ENCODE measurements around the gene DHRS4L2. TPM values are rescaled to one million over a fixed set of nuclear protein-coding genes. Genes with fewer than 3 reads are reported as not detected.
"Not testable (repeated sequence)": the region's sequence is repeated elsewhere in the genome, so short reads cannot be mapped to it uniquely, and the experiment has no call there.

DHRS4L2 gene
- total RNA-seq: 10 to 100 TPM; 26.2 to 26.3 TPM

DNA sequence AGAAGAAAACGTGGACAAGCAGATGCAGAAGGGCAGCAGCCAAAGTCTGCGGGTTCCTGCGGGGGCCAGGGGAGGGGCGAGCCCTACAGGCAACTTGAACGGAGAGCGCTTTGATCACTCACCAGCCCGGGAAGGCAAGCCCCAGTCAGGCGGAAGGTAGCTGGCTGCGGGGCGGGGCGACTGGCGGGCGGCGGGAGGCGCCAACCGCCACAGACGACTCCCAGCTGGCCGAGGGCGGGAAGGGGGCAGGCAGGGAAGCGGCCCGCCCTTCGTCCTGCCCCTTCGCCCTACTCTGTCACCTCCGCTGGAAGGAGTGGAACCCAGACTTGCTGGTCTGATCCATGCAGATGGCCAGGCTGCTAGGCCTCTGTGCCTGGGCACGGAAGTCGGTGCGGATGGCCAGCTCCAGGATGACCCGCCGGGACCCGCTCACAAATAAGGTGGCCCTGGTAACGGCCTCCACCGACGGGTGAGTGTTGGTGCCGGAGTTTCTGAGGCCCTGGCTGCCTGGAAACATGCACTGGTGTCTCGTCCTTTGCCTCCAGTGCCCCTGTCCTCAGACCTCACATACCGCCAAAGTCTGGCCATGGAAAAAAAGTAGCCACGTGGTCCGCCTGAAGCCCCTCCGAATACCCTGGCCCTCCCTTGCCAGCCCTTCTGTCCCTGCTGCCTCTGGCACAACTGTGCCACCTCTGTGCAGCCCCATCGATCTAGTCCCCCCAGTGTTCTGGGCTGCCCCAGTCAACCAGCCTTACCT lies at the start of gene DHRS4L2:
TSS of gene DHRS4L2 (plus strand) at position 323 of the 757 bp plus-strand sequence. CDS start at position 342, 19 bp downstream.
- H3K4me1 Mint-ChIP-seq (ENCODE audit: low read depth): peaks cover 26% of the 10 kb centered on the region
- intact Hi-C loops (cut with micrococcal nuclease): loop anchor here (1.0 to 2.0 kb wide), 6 partner anchors 48 to 173 kb away; partner anchors contain the start of genes DCAF11, IRF9, NRL and PCK2
- CTCF ChIA-PET: interaction anchor here (0.6 to 1.2 kb wide), 6 partner anchors 26 to 200 kb away, joined by 3 to 4 read pairs (median 3); no protein-coding TSS in a partner anchor
- peak; percentile 92 for DNase-seq
- H3K9me3 Mint-ChIP-seq; H3K27me3 Mint-ChIP-seq (ENCODE audit: low read depth); H3K36me3 Mint-ChIP-seq (ENCODE audit: low read depth): not testable (repeated sequence)
- H3K4me3 Mint-ChIP-seq: peak within 1 kb of the TSS; percentile 86
- peak within 1 kb of the TSS; percentile 78 for H3K27ac Mint-ChIP-seq

DNA sequence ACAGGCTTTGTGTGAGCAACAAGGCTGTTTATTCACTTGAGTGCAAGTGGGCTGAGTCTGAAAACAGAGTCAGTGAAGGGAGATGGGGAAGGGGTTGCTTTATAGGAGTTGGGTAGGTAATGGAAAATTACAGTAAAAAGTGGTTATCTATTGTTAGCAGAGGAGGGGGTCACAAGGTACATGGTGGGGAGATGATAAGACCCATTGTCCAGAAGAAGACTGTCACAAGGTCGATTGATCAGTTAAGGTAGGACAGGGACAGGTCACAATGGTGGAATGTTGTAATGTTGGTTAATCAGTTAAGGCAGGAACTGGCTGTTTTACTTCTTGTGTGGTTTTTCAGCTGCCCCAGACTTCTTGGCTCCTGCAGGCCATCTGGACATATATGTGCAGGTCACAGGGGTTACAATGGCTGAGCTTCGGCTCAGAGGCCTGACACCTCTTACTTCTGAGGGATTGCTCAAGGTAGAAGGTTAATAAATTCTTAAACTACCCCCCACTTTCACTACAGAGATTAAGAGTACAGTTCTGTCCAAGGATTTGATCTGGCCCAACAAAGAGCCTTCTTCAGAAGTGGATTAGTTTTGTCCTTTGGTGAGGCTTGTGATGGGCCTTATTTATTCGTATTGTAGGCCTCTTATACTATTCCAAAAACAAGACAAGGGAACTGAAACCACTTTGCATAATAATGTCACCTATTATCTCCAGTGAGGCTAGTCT lies 49.0 kb upstream of the DHRS4L2 start:
- CTCF ChIA-PET: no interaction called here
- no peak overlapping the region for H3K4me3 Mint-ChIP-seq

GRCh38 chr14:23941230-23941629 lies 47.5 kb upstream of the DHRS4L2 start:
- no peaks in the 10 kb centered on the region for H3K27me3 Mint-ChIP-seq (ENCODE audit: low read depth)
- no peaks in the 10 kb centered on the region for H3K9me3 Mint-ChIP-seq
- DNase-seq: no peak
- peaks cover 2% of the 10 kb centered on the region for H3K4me1 Mint-ChIP-seq (ENCODE audit: low read depth)
- no peak overlapping the region for H3K4me3 Mint-ChIP-seq
- intact Hi-C loops (cut with micrococcal nuclease): no loop called here
- H3K27ac Mint-ChIP-seq: no peak overlapping the region
- CTCF ChIA-PET: interaction anchor here (0.6 kb wide), 1 partner anchor 84 kb away, joined by 7 read pairs; no protein-coding TSS in a partner anchor
- peaks cover 1% of the 10 kb centered on the region for H3K36me3 Mint-ChIP-seq (ENCODE audit: low read depth)

More for the DNA sequence above, 49.0 kb upstream of the DHRS4L2 start:
- Mint-ChIP-seq H3K36me3 (ENCODE audit: low read depth) (peaks cover 1% of the 10 kb centered on the region), H3K9me3 (no peaks in the 10 kb centered on the region), H3K27me3 (ENCODE audit: low read depth) (no peaks in the 10 kb centered on the region), H3K27ac (no peak overlapping the region), H3K4me1 (ENCODE audit: low read depth) (no peaks in the 10 kb centered on the region)
- intact Hi-C loops (cut with micrococcal nuclease): no loop called here
- DNase-seq: no peak

GRCh38 chr14:23941669-23942068 lies 47.1 kb upstream of the DHRS4L2 start:
- intact Hi-C loops (cut with micrococcal nuclease): no loop called here
- no peaks in the 10 kb centered on the region for H3K9me3 Mint-ChIP-seq
- H3K36me3 Mint-ChIP-seq (ENCODE audit: low read depth): peaks cover 1% of the 10 kb centered on the region
- peaks cover 6% of the 10 kb centered on the region for H3K4me1 Mint-ChIP-seq (ENCODE audit: low read depth)
- CTCF ChIA-PET: interaction anchor here (0.6 kb wide), 1 partner anchor 85 kb away, joined by 7 read pairs; no protein-coding TSS in a partner anchor
- no peak overlapping the region for H3K27ac Mint-ChIP-seq
- H3K4me3 Mint-ChIP-seq: no peak overlapping the region
- H3K27me3 Mint-ChIP-seq (ENCODE audit: low read depth): no peaks in the 10 kb centered on the region
- DNase-seq: no peak

DNA sequence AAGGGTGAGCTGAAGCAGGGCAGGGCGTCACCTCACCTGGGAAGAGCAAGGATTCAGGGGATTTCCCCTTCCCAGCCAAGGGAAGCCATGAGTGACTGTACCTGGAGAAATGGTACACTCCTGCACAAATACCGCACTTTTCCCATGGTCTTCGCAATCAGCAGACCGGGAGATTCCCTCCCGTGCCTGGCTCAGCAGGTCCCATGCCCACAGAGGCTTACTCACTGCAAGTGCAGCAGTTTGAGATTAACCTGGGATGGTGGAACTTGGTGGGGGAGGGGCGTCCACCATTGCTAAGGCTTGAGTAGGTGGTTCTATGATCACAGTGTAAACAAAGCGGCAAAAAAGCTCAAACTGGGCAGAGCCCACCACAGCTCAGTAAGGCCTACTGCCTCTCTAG lies 46.1 kb upstream of the DHRS4L2 start:
- H3K27me3 Mint-ChIP-seq (ENCODE audit: low read depth): no peaks in the 10 kb centered on the region
- H3K9me3 Mint-ChIP-seq: no peaks in the 10 kb centered on the region
- H3K27ac Mint-ChIP-seq: no peak overlapping the region
- CTCF ChIA-PET: no interaction called here
- intact Hi-C loops (cut with micrococcal nuclease): no loop called here
- no peak overlapping the region for H3K4me3 Mint-ChIP-seq
- peaks cover 1% of the 10 kb centered on the region for H3K36me3 Mint-ChIP-seq (ENCODE audit: low read depth)
- peaks cover 7% of the 10 kb centered on the region for H3K4me1 Mint-ChIP-seq (ENCODE audit: low read depth)
- no peak for DNase-seq

DNA sequence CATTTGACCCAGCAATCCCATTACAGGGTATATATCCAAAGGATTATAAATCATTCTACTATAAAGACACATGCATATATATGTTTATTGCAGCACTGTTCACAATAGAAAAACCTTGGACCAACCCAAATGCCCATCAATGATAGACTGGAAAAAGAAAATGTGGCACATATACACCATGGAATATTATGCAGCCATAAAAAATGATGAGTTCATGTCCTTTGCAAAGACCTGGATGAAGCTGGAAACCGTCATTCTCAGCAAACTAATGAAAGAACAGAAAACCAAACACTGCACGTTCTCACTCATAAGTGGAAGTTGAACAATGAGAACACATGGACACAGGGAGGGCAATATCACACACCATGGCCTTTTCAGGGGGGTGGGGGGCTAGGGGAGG lies 39.7 kb upstream of the DHRS4L2 start:
- DNase-seq; H3K27ac Mint-ChIP-seq; H3K4me3 Mint-ChIP-seq; H3K9me3 Mint-ChIP-seq; H3K36me3 Mint-ChIP-seq (ENCODE audit: low read depth); intact Hi-C loops (cut with micrococcal nuclease); CTCF ChIA-PET; H3K27me3 Mint-ChIP-seq (ENCODE audit: low read depth): not testable (repeated sequence)
- H3K4me1 Mint-ChIP-seq (ENCODE audit: low read depth): peaks cover 26% of the 10 kb centered on the region

DNA sequence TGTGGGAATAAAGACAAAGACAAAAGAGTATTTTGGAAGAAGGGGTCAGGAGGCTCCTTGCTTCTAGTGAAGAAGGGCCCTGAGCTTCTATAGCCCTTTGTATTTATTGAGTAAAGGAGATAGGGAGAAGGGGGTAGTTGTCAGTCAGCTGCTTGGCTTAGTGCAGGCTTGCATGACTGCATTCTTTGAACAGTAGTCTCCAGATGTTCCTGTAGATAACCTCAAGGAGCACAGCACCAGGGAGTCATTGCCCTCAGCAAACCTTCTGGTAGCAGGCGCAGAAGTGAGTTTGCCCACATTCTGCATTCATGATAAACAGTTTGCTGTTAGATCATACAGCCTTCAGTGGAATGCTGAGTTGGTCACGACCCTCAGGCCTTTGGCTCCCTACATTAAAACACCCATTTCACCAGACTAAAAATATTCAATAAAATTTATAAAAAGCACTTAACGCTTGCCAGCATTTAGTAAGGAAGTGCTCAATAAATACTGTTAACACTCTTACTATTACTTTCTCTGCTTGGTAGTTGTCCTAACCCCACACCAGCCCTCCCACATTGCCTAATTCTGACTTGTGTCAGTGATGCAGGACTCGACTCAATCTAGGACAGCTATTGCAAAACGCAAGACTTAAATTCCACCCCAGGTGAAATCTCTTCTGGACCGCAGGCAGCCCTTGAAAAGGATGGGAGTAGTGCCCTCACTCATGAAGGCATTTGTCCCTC lies 38.2 kb upstream of the DHRS4L2 start:
- Mint-ChIP-seq H3K4me3 (no peak overlapping the region), H3K4me1 (ENCODE audit: low read depth) (peaks cover 31% of the 10 kb centered on the region), H3K27me3 (ENCODE audit: low read depth) (no peaks in the 10 kb centered on the region), H3K9me3 (peaks cover 3% of the 10 kb centered on the region), H3K27ac (no peak overlapping the region), H3K36me3 (ENCODE audit: low read depth) (peaks cover 2% of the 10 kb centered on the region)
- DNase-seq: no peak
- intact Hi-C loops (cut with micrococcal nuclease): loop anchor here (10.0 kb wide), 1 partner anchor 64 kb away; no protein-coding TSS in a partner anchor
- CTCF ChIA-PET: interaction anchor here (0.7 to 1.1 kb wide), 3 partner anchors 56 to 306 kb away, joined by 3 to 5 read pairs (median 3); no protein-coding TSS in a partner anchor

DNA sequence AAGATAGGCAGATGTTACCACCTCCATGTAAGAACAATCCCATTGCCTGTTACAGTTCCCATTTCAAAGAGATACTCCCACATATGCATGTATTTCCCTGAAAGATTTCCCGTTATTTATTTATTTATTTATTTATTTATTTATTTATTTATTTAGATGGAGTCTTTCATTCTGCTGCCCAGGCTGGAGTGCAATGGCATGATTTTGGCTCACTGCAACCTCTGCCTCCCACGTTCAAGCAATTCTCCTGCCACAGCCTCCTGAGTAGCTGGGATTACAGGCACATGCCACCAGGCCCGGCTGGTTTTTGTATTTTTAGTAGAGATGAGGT lies 37.6 kb upstream of the DHRS4L2 start:
- DNase-seq; H3K9me3 Mint-ChIP-seq; H3K27ac Mint-ChIP-seq; H3K4me3 Mint-ChIP-seq; H3K27me3 Mint-ChIP-seq (ENCODE audit: low read depth); H3K36me3 Mint-ChIP-seq (ENCODE audit: low read depth): not testable (repeated sequence)
- intact Hi-C loops (cut with micrococcal nuclease): loop anchor here (10.0 kb wide), 1 partner anchor 64 kb away; no protein-coding TSS in a partner anchor
- CTCF ChIA-PET: interaction anchor here (0.8 to 1.1 kb wide), 2 partner anchors 140 to 307 kb away, joined by 3 read pairs; no protein-coding TSS in a partner anchor
- H3K4me1 Mint-ChIP-seq (ENCODE audit: low read depth): peaks cover 30% of the 10 kb centered on the region

DNA sequence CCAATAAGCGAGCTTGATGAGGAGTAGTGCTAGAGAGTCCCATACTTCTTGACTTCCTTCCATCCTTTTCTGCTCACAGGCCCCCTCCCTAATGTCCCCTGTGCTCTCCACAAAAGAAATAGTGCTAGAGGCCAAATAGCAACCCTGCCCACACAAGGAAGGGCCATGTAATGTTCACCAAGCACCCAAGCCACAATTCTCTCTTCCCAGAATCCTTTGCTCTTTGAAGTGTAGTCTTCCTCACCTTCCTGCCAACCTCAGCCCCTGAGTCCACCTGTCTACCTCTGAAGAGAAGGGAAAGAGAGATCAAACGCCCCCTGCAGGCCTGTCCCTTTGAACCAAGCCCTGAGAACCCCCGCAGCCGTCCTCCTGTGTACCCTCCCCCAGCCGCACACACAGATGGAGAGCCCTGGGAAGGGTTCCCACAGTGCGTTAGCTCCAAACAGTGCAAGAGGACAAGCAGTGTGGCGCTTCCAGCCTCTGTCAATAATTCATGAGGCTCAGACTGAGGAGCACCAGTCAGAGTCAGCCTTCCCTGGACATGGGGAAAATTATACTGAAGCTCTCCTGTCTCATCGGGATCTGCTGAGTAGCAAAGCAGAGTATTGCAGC lies 37.0 kb upstream of the DHRS4L2 start:
- Mint-ChIP-seq H3K36me3 (ENCODE audit: low read depth) (peaks cover 7% of the 10 kb centered on the region), H3K4me1 (ENCODE audit: low read depth) (peaks cover 25% of the 10 kb centered on the region), H3K27ac (no peak overlapping the region), H3K4me3 (no peak overlapping the region), H3K9me3 (peaks cover 3% of the 10 kb centered on the region), H3K27me3 (ENCODE audit: low read depth) (no peaks in the 10 kb centered on the region)
- CTCF ChIA-PET: interaction anchor here (0.6 to 0.8 kb wide), 2 partner anchors 307 to 478 kb away, joined by 3 read pairs; no protein-coding TSS in a partner anchor
- DNase-seq: no peak
- intact Hi-C loops (cut with micrococcal nuclease): loop anchor here (10.0 kb wide), 1 partner anchor 63 kb away; no protein-coding TSS in a partner anchor

GRCh38 chr14:23953116-23953463 lies 35.6 kb upstream of the DHRS4L2 start:
- intact Hi-C loops (cut with micrococcal nuclease): loop anchor here (1.0 to 10.0 kb wide), 3 partner anchors 23 to 226 kb away; no protein-coding TSS in a partner anchor
- peaks cover 11% of the 10 kb centered on the region for H3K36me3 Mint-ChIP-seq (ENCODE audit: low read depth)
- DNase-seq; H3K27me3 Mint-ChIP-seq (ENCODE audit: low read depth); H3K9me3 Mint-ChIP-seq: not testable (repeated sequence)
- CTCF ChIA-PET: interaction anchor here (0.6 to 1.1 kb wide), 6 partner anchors 22 to 364 kb away, joined by 3 to 4 read pairs (median 3); no protein-coding TSS in a partner anchor
- H3K27ac Mint-ChIP-seq: peak overlapping the region; percentile 94
- H3K4me1 Mint-ChIP-seq (ENCODE audit: low read depth): peaks cover 23% of the 10 kb centered on the region
- H3K4me3 Mint-ChIP-seq: peak overlapping the region; percentile 99

DNA sequence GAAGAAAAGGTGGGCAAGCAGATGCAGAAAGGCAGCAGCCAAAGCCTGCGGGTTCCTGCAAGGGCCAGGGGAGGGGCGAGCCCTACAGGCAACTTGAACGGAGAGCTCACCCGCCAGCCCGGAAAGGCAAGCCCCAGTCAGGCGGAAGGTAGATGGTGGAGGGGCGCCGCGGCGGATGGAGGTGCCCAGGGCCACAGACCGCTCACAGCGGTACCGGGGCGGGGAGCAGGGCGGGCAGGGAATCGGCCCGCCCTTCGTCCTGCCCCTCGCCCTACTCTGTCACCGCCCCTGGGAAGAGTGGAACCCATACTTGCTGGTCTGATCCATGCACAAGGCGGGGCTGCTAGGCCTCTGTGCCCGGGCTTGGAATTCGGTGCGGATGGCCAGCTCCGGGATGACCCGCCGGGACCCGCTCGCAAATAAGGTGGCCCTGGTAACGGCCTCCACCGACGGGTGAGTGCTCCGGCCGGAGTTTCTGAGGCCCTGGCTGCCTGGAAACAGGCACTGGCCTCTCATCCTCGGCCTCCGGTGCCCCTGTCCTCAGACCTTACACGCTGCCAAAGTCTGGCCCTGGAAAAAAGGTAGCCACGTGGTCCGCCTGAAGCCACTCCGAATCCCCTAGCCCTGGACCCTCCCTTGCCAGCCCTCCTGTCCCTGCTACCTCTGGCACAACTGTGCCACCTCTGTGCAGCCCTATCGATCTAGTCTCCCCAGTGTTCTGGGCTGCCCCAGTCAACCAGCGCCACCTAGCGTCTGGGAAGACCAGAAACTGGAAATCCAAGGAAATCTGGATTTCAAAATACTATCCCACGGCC lies 35.1 kb upstream of the DHRS4L2 start, which contains the start of gene DHRS4:
TSS of gene DHRS4 (plus strand) at position 307 of the 815 bp plus-strand sequence. CDS start at position 326, 19 bp downstream.
- DNase-seq: peak; percentile 87
- Mint-ChIP-seq H3K4me3 (peak within 1 kb of the TSS; percentile 99), H3K4me1 (ENCODE audit: low read depth) (peaks cover 22% of the 10 kb centered on the region), H3K27me3 (ENCODE audit: low read depth) (no peaks in the 10 kb centered on the region), H3K36me3 (ENCODE audit: low read depth) (peaks cover 11% of the 10 kb centered on the region), H3K9me3 (peaks cover 3% of the 10 kb centered on the region), H3K27ac (peak within 1 kb of the TSS; percentile 94)
- CTCF ChIA-PET: interaction anchor here (0.6 to 1.1 kb wide), 7 partner anchors 22 to 365 kb away, joined by 3 to 4 read pairs (median 3); no protein-coding TSS in a partner anchor
- intact Hi-C loops (cut with micrococcal nuclease): loop anchor here (1.0 to 10.0 kb wide), 7 partner anchors 23 to 489 kb away; partner anchors contain the start of gene SDR39U1
